ENCODE data around the gene WNT8A. TPM values are rescaled to one million over a fixed set of nuclear protein-coding genes. Genes with fewer than 3 reads are reported as not detected.

Gene WNT8A
- total RNA-seq, 2 experiments from 2014 or later = not detected

DNA sequence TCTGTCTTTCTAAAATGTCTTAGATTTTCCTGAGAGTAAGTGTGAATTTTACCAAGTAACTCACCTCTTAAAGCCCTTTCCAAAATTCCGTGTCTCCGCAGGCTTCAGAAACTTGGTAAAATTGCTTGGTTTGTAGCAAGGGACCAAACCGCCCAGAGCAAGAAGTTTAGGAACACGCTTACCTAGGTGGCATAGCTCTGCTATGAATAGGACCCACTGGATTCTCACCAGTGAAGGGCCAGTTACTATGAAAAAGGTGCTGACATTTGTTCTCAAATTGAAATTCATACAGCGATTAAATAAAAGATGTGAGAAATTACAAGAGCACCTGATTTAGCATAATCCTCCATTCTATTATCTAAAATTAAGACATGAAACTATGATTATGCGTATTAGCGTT is 48.7 kb downstream of the WNT8A start:
- Mint-ChIP-seq H3K27ac (no peak overlapping the region), H3K4me1 (peaks cover 5% of the 10 kb centered on the region), H3K36me3 (no peaks in the 10 kb centered on the region), H3K9me3 (no peaks in the 10 kb centered on the region), H3K4me3 (no peak overlapping the region), H3K27me3 (peaks cover 16% of the 10 kb centered on the region)
- no peak for ATAC-seq (ENCODE audit: low read depth)
- POLR2A ChIA-PET = interaction anchor here (0.7 to 1.9 kb wide), 4 partner anchors 11 to 99 kb away, joined by 3 to 15 read pairs (median 5); no protein-coding TSS in a partner anchor
- DNase-seq = no peak

DNA sequence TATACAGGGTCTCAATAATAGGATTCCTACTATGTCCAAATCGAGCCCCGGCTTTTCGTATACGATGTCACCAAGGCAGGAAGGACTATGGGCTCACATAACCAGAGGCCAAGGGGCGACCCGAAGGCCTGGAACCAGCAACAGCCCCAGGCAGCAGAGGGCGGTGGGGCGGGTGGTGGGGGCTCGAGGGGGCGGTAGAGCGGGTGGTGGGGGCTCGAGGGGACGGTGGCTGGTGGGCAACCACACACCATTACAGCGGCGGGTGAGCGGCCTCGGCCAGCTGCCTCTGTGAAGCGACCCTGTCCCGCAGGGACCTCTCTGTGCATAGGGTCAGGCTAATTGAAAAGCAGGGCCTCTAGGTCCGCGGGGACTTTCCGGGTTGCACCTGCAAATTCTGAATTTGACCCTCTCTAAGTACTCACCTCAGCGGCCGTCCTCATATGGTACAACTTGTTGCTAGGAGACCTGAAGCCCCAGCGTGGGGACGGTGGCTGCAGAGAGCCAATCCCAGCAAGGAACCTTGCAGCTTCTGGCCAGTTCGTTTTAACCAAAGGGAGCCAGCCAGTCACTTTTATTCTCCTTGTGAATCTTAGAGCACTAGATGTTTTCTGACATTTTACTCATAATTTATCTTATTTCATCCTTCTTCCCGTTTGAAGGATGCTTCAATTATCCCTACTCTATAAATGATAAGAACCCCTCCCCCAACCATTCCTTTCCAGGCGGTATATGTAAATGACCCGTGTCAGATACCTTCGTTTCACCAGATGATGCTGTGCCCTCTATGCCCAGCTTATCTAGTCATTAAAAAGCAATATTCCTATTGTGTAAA is 55.3 kb downstream of the WNT8A start, which contains the start of gene NME5:
NME5 (minus strand) TSS at position 480 of the 832 bp plus-strand sequence. CDS start 648 bp downstream, outside the sequence.
- POLR2A ChIA-PET = no interaction called here
- H3K4me1 Mint-ChIP-seq = peaks cover 2% of the 10 kb centered on the region
- DNase-seq = no peak

GRCh38 chr5:138139781-138140090 is 55.9 kb downstream of the WNT8A start:
- Mint-ChIP-seq H3K4me3 (no peak overlapping the region), H3K27me3 (peaks cover 22% of the 10 kb centered on the region), H3K36me3 (no peaks in the 10 kb centered on the region), H3K27ac (no peak overlapping the region), H3K4me1 (peaks cover 2% of the 10 kb centered on the region), H3K9me3 (no peaks in the 10 kb centered on the region)
- ATAC-seq (ENCODE audit: low read depth) = no peak
- no peak for DNase-seq
- POLR2A ChIA-PET = no interaction called here

More for the DNA sequence above, 55.3 kb downstream of the WNT8A start, which contains the start of gene NME5:
- no peak for ATAC-seq (ENCODE audit: low read depth)
- H3K27ac Mint-ChIP-seq = no peak within 1 kb of the TSS
- H3K4me3 Mint-ChIP-seq = no peak within 1 kb of the TSS
- H3K36me3 Mint-ChIP-seq = no peaks in the 10 kb centered on the region
- peaks cover 22% of the 10 kb centered on the region for H3K27me3 Mint-ChIP-seq
- no peaks in the 10 kb centered on the region for H3K9me3 Mint-ChIP-seq

GRCh38 chr5:138140268-138140667 is 56.4 kb downstream of the WNT8A start:
- Mint-ChIP-seq H3K9me3 (no peaks in the 10 kb centered on the region), H3K27ac (no peak overlapping the region), H3K27me3 (peaks cover 22% of the 10 kb centered on the region), H3K4me1 (peaks cover 2% of the 10 kb centered on the region), H3K36me3 (no peaks in the 10 kb centered on the region), H3K4me3 (no peak overlapping the region)
- ATAC-seq (ENCODE audit: low read depth) = no peak
- no peak for DNase-seq
- POLR2A ChIA-PET = no interaction called here

Other genes with a start within 250 kb of the WNT8A start
- gene MYOT, start 216.2 kb upstream of the WNT8A start, total RNA-seq = not detected
- not detected for gene PKD2L2, start 194.6 kb upstream of the WNT8A start, total RNA-seq
- 10 to 100 TPM; 44.8 to 48.7 TPM for gene FAM13B, start 51.0 kb upstream of the WNT8A start, total RNA-seq
- gene NME5, start 55.4 kb downstream of the WNT8A start, total RNA-seq = not detected
- gene BRD8, start 94.6 kb downstream of the WNT8A start, total RNA-seq = 10 to 100 TPM; 75.5 to 76.8 TPM
- 10 to 100 TPM; 51.0 to 52.4 TPM for gene KIF20A, start 95.1 kb downstream of the WNT8A start, total RNA-seq
- 10 to 100 TPM; 33.0 to 34.4 TPM for gene CDC23, start 129.3 kb downstream of the WNT8A start, total RNA-seq
- not detected for gene GFRA3, start 190.6 kb downstream of the WNT8A start, total RNA-seq
- 10 to 100 TPM; 11.9 to 13.2 TPM for gene CDC25C, start 247.8 kb downstream of the WNT8A start, total RNA-seq

All from activated naive CD8-positive, alpha-beta T cell treated with anti-CD3 and anti-CD28 coated beads, Interleukin-2, amount 10 ng/mL, durations not matched to agents 7 days and 5 days (primary cell).